Activated CD4-positive, CD25-positive, alpha-beta regulatory T cell treated with anti-CD3 and anti-CD28 coated beads, Interleukin-2, amount 50 U/mL, for 24 hours (primary cell): Measurements from ENCODE around the gene CEP72.
"Not testable (repeated sequence)": the region's sequence is repeated elsewhere in the genome, so short reads cannot be mapped to it uniquely, and the experiment has no call there.

Experiments
- ATAC-seq, 2 donors: fragments of 150-1000 bp; cut with Tn5 transposase; one replicate each; pipeline ENCODE4 v1.10.0; 2021; ENCODE audit warnings: mild to moderate bottlenecking in 1 of 2, moderate library complexity in 1 of 2

The CEP72 gene

DNA sequence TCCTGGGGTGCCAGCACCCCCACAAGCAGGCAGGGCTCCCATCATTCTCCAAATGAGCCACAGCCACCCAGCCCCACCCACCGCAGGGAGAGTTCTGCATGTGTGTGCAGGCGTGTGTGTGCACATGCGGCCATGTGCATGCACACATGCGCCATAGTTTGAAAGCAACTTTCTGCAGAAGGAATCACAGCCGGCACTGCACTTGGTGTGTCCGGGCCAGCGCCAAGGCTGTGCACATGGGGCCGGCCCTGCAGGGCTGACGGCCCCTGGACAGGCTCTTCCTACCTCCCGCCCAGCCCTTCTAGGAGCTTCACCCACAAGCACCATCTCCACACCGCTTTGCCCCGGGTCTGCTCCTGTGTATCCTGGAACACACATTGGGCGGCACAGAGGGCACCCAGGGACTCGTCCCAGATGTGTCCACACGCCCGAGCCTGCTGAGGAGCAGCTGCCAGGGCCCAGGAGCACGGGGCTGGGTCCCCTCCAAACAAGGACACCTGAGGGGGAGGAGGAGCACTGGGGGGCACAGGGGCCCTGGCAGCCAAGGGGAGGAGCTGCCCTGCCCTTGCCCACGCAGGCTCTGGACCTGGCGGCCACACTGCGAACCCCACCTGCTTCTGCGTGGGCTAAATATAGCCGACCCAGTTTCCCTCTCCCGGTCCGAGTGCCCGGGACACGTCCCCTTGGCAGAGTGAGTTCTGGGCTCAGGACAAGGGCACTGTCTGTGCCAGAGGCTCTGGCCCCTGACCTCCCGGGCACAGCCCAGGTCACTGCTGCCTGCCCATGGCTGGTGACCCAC lies 61.9 kb downstream of the CEP72 start:
- ATAC-seq = no peak

GRCh38 chr5:674630-675011 lies 62.5 kb downstream of the CEP72 start:
- no peak for ATAC-seq

DNA sequence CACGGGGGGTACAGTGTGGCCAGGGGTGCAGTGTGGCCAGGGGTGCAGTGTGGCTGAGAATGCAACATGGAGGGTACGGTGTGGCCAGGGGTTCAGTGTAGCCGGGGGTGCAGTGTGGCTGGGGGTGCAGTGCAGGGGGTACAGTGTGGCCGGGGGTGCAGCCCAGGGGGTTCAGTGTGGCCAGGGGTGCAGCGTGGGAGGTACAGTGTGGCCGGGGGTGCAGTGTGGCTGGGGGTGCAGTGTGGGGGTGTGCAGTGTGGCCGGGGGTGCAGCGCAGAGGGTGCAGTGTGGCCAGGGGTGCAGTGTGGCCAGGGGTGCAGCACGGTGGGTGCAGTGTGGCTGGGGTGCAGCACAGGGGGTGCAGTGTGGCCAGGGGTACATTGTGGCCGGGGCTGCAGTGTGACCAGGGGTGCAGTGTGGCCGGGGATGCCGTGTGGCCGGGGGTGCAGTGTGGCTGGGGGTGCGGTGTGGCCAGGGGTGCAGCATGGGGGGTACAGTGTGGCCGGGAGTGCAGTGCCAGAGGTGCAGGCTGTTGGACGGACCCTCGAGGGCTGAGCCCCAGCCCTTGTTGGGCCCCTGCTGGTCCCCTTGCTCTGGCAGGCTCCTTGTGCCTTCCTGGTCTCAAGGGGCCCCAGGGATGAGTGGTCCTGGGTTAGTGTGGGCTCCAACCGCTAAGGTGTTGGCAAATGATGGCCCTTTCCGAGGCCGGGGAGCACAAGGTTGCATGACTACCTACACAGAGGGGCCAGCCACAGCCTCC lies 63.2 kb downstream of the CEP72 start:
- no peak for ATAC-seq

- ATAC-seq = no peak
These were observed 63.9 kb downstream of the CEP72 start for GRCh38 chr5:675871-676698.

DNA sequence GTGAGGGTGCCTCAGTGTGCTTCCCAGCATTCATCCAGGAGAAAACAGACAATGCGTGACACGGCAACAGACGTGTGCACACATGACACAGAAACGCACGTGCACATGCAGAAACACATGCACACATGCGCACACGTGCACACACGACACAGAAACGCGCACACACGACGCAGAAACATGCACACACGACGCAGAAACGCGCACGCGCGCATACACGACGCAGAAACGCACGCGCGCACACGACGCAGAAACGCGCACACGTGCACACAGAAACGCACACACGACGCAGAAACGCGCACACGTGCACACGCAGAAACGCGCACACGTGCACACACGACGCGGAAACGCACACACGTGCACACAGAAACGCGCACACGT lies 64.5 kb downstream of the CEP72 start:
- ATAC-seq = no peak

DNA sequence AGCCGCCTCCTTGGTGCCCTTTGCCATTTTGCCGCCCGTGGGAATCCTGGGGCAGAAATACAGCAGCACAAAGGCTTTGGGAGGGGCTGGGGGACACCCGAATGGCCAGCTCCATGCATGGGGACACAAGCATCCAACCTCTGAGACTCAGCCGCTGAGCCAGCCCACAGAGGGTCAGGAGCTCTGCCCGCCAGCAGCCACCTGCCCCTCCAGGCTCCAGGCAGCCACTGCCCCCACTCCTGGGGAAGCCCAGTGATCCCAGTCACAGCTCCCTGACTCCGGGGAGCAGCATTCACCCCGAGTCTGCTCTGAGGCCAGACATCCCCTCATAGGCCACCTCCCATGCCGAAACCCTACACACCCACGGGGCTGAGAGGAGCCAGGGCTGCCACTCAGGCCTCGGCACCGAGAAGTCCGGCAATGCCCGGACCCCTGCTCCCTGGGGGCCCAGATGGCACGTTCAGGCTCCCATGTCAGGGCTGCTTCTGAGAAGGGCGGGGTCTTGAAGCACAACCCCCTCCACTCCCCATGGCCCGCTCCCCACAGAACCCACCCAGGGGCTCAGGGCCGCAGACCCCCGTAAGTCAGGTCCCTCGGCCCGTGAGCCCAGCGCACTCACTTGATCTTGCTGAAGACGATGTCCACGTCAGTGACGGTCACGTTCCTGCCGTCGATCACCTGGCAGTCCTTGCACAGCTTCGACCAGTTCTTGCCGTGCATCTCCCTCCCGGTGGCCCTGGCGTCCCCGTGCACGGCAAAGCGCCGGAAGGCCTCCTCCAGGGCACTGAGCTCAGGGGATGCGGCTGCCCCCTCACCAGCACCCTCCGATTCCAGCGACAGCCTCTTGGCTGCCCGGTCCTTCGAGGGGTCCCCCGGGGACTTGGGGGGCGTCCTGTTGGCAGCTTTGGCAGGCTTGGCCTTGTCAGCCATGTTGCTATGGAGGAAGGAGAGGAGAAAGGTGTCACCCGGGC lies 65.3 kb downstream of the CEP72 start:
- ATAC-seq = no peak

- ATAC-seq = not testable (repeated sequence)
These were observed 66.4 kb downstream of the CEP72 start for GRCh38 chr5:678521-678920.

GRCh38 chr5:679166-679895 lies 67.2 kb downstream of the CEP72 start:
- not testable (repeated sequence) for ATAC-seq

GRCh38 chr5:680118-680795 lies 68.1 kb downstream of the CEP72 start:
- not testable (repeated sequence) for ATAC-seq

DNA sequence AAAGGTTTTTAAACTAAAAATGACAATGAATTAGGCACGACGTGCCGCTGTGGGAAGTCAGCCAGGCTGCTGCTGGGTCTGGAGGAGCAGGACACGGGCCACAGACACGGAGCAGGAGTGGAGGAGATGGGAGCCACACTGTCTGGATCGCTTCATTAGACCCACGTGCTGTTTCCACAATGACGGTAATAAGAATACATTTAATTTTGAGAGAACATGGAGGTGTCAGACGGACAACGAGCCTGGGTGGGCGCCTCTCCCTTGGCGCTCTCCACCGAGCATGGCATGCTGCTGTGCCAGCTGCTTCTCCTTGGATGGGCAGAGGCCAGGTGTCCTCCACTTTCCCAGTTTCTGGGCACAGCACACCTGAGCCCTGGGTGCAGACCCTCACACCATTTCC lies 68.7 kb downstream of the CEP72 start:
- not testable (repeated sequence) for ATAC-seq

- not testable (repeated sequence) for ATAC-seq
These were observed 69.4 kb downstream of the CEP72 start for GRCh38 chr5:681317-682191.

DNA sequence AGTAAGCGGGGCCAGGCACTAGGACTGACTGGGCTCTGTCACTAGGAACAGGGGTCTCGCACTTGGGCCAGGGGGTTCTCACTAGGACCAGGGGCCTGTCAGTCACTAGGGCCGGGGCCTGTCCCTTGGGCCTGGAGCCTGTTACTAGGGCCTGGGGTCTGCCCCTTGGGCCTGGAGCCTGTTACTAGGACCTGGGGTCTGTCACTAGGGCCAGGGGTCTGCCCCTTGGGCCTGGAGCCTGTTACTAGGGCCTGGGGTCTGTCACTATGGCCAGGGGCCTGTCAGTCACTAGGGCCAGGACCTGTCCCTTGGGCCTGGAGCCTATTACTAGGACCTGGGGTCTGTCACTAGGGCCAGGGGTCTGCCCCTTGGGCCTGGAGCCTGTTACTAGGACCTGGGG lies 70.1 kb downstream of the CEP72 start:
- ATAC-seq = not testable (repeated sequence)

GRCh38 chr5:682651-683358 lies 70.7 kb downstream of the CEP72 start:
- not testable (repeated sequence) for ATAC-seq

- ATAC-seq = no peak
These were observed 71.7 kb downstream of the CEP72 start for GRCh38 chr5:683551-684481.

GRCh38 chr5:684751-685216 lies 72.6 kb downstream of the CEP72 start:
- ATAC-seq = no peak

- no peak for ATAC-seq
These were observed 73.4 kb downstream of the CEP72 start for GRCh38 chr5:685262-686171.

DNA sequence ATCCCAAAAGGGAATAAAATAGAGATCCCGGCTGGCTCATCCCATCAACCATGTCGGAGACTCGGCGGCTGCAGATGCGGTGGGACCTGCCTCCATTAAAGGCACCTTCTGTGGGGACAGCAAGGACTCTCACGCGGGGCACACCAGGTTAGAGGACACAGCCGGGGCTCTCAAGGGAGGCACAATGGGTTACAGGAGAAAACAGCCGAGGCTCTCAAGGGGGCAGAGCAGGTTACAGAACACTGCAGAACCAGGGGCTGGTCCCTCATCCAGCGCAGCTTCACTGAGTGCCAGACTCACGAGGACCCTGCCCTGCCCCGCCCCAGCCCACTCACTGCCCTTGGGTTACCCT lies 74.0 kb downstream of the CEP72 start:
- not testable (repeated sequence) for ATAC-seq
